Activated T-cell treated with anti-CD3 and anti-CD28 coated beads, Interleukin-2, amount 50 U/mL, for 72 hours (primary cell): ENCODE results near the gene PET100. TPM values are rescaled to one million over a fixed set of nuclear protein-coding genes. Genes with fewer than 3 reads are reported as not detected.
"Not testable (repeated sequence)": the region's sequence is repeated elsewhere in the genome, so short reads cannot be mapped to it uniquely, and the experiment has no call there.

Experiments used
- ATAC-seq, 2 donors: fragments of 150-1000 bp; cut with Tn5 transposase; replicated peaks in 1 of 2; 2 replicates each; pipeline ENCODE4 v1.10.0; 2021; ENCODE audit warnings: moderate library complexity in 2 of 2, mild to moderate bottlenecking in 1 of 2
- DNase-seq, 2 donors: peaks; one replicate each; pipeline ENCODE4 v3.0.0; 2021 to 2022; ENCODE audit warnings: mixed read lengths in 1 of 2
- H3K27ac Mint-ChIP-seq: one replicate; pipeline ENCODE4 v1.8.0; 2022; ENCODE audit warnings: mild to moderate bottlenecking, moderate library complexity, mixed read lengths
- H3K27me3 Mint-ChIP-seq: one replicate; pipeline ENCODE4 v1.8.0; 2022; ENCODE audit warnings: low read depth, mixed read lengths
- H3K36me3 Mint-ChIP-seq, 2 donors: one replicate each; pipeline ENCODE4 v1.8.0; 2022; ENCODE audit warnings: mixed read lengths in 2 of 2, mild to moderate bottlenecking in 1 of 2; ENCODE audit not compliant: insufficient read depth in 2 of 2
- H3K4me1 Mint-ChIP-seq: one replicate; pipeline ENCODE4 v1.8.0; 2022; ENCODE audit warnings: low read depth, mixed read lengths
- H3K4me3 Mint-ChIP-seq, 2 donors: one replicate each; pipeline ENCODE4 v1.8.0; 2022; ENCODE audit warnings: mild to moderate bottlenecking in 2 of 2, mixed read lengths in 2 of 2, moderate library complexity in 2 of 2
- H3K9me3 Mint-ChIP-seq, 2 donors: one replicate each; pipeline ENCODE4 v1.8.0; 2022; ENCODE audit warnings: mixed read lengths in 2 of 2
- total RNA-seq, 2 donors: library from RNA; stranded (reverse); gene quantifications; one replicate each; pipeline ENCODE4 v1.2.3, GENCODE V29; 2022

The PET100 gene
- total RNA-seq, 2 donors from 2014 or later: 65.5 to 74.0 TPM

DNA sequence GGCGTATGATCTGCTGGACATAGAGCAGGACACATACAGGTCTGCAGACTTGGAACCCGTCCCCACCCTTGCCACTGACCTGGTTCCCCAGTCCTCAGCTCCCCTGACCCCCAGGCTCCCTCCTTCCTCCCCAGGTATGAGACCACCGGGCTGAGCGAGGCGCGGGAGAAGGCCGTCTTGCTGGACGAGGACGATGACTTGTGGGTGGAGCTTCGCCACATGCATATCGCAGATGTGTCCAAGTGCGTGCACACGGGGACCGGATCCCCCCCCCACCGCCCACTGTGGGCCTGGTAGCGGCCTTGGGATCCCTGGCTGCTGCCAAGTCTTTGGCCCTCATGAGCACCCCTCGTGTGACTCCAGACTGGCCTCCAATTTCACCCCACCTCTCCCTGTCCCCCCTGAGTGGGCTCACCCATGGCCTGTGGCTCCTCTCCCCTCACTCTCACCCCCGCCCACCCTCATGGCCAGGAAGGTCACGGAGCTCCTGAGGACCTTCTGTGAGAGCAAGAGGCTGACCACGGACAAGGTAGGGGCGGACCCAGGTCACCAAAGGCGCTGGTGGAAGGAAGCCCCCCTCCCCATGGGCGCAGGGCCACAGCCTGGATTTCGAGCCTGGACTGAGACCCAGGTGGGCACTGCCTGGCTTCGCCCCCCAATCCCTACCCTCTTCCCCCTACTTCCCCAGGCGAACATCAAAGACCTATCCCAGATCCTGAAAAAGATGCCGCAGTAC, 12.9 kb downstream of the PET100 start:
- H3K4me3 Mint-ChIP-seq: no peak overlapping the region
- peaks cover 24% of the 10 kb centered on the region for H3K4me1 Mint-ChIP-seq
- H3K36me3 Mint-ChIP-seq: peaks cover 8 to 10% of the 10 kb centered on the region in 2 donors
- H3K27ac Mint-ChIP-seq: no peak overlapping the region
- ATAC-seq: no peak
- DNase-seq: no peak
- peaks cover 4% of the 10 kb centered on the region in 2 donors for H3K9me3 Mint-ChIP-seq
- no peaks in the 10 kb centered on the region for H3K27me3 Mint-ChIP-seq

DNA sequence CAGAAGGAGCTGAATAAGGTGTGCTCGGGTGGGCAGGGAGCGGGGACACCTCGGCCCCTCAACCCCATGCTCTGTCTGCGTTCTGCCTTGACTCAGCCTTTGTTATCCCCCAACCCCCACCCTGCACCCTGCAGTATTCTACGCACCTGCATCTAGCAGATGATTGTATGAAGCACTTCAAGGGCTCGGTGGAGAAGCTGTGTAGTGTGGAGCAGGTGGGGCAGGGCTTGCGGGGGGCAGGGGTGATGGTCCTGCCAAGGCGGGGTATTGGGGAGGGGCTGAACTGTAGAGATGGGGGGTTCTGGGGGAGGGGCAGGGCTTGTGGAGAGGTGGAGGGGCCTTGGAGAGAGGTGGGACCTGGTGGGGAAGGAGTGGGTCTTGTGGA, 13.4 kb downstream of the PET100 start:
- H3K27ac Mint-ChIP-seq: no peak overlapping the region
- ATAC-seq: no peak
- no peaks in the 10 kb centered on the region for H3K27me3 Mint-ChIP-seq

DNA sequence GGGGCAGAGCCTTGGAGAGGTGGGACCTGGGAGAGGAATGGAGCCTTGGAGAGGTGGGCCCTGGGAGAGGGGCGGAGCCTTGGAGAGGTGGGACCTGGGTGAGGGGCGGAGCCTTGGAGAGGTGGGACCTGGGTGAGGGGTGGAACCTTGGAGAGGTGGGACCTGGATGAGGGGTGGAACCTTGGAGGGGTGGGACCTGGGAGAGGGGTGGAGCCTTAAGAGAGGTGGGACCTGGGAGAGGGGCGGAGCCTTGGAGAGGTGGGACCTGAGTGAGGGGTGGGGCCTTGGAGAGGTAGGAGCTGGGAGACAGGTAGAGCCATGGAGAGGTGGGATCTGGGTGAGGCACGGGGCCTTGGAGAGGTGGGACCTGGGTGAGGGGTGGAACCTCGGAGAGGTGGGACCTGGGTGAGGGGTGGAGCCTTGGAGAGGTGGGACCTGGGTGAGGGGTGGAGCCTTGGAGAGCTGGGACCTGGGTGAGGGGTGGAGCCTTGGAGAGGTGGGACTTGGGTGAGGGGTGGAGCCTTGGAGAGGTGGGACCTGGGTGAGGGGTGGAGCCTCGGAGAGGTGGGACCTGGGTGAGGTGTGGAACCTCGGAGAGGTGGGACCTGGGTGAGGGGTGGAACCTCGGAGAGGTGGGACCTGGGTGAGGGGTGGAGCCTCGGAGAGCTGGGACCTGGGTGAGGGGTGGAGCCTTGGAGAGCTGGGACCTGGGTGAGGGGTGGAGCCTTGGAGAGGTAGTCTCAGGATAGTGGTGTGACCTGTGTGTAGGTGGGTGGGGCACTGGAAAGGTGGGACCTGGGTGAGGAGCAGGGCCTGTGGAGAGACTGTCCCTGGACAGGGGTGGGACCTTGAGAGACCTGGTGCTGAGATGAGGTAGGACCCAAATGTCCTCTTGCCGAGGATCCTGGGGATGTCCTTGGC, 14.3 kb downstream of the PET100 start:
- H3K9me3 Mint-ChIP-seq, H3K36me3 Mint-ChIP-seq, H3K27me3 Mint-ChIP-seq, H3K4me1 Mint-ChIP-seq, H3K27ac Mint-ChIP-seq, ATAC-seq, H3K4me3 Mint-ChIP-seq: not testable (repeated sequence)
- DNase-seq: peak; percentile 19 to 23

More for the DNA sequence above, 13.4 kb downstream of the PET100 start:
- DNase-seq: no peak
- H3K4me1 Mint-ChIP-seq: peaks cover 19% of the 10 kb centered on the region
- H3K4me3 Mint-ChIP-seq: no peak overlapping the region
- peaks cover 4% of the 10 kb centered on the region in 2 donors for H3K9me3 Mint-ChIP-seq
- H3K36me3 Mint-ChIP-seq: peaks cover 8 to 10% of the 10 kb centered on the region in 2 donors

DNA sequence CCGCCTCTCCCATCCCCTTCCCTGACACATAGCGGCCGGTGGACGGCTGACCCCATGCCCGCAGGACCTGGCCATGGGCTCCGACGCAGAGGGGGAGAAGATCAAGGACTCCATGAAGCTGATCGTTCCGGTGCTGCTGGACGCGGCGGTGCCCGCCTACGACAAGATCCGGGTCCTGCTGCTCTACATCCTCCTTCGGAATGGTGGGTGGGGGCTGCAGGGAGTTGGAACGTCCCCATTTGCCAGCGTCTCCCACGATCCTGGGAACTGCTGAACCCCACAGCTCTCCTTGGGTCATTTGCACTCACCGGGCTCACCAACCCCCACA, 14.9 kb downstream of the PET100 start:
- DNase-seq (no peak), ATAC-seq (no peak)
- Mint-ChIP-seq H3K36me3 (peaks cover 8 to 9% of the 10 kb centered on the region in 2 donors), H3K9me3 (peaks cover 4% of the 10 kb centered on the region in 2 donors), H3K4me1 (peaks cover 7% of the 10 kb centered on the region), H3K27ac (no peak overlapping the region), H3K27me3 (no peaks in the 10 kb centered on the region), H3K4me3 (no peak overlapping the region)

DNA sequence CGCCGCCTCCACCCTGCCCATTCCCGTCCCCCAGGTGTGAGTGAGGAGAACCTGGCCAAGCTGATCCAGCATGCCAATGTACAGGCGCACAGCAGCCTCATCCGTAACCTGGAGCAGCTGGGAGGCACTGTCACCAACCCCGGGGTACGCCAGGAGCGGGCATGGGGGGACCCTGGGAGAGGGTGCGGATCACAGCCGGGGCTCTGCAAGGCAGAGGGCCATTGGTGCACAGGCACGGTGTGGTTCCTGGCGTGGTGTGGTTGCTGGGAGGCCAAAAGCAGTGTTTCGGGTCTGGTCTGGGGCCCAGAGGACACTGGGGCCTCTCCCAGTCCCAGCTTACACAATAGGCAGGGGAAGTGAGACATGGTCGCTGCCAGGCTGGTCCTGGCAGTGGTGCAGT, 15.6 kb downstream of the PET100 start:
- DNase-seq (no peak), ATAC-seq (no peak)
- H3K36me3 Mint-ChIP-seq: peaks cover 2 to 4% of the 10 kb centered on the region in 2 donors
- H3K4me1 Mint-ChIP-seq: peaks cover 1% of the 10 kb centered on the region
- peaks cover 0 to under 1% of the 10 kb centered on the region in 2 donors for H3K9me3 Mint-ChIP-seq
- no peak overlapping the region for H3K4me3 Mint-ChIP-seq
- no peak overlapping the region for H3K27ac Mint-ChIP-seq
- no peaks in the 10 kb centered on the region for H3K27me3 Mint-ChIP-seq

DNA sequence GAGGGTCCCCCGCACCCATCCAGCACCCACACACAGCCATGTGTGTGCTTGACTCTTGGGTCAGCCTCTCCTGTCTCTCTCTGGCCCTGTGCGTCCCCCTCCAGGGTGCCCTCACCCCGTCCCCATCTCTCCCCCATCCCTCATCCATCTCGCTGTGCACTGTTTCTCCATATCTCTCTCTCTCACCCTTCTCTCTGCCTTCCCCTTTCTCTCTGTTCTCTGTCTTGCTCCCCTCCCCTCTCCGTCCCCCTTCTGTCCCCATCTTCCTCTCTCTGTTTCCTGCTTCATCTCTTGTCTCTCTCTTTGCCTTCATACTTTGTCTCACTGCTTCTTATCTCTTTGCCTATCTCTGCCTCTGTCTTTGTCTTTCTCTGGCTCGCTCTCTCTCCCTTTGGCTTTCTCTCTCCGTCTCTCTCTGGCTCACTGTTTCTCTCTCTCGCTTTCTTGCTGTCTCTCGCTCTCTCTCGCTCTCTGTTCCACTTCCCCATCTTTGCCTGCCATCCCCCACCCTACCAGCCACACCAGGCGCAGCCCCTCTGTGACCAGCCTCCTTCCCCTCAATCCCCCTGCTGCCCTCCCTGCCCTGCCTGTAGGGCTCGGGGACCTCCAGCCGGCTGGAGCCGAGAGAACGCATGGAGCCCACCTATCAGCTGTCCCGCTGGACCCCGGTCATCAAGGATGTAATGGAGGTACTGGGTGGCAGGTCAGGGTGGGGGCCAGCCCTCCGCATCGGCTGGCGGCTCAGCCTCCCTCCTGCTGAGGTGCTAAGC, 16.2 kb downstream of the PET100 start:
- Mint-ChIP-seq H3K27me3 (no peaks in the 10 kb centered on the region), H3K4me1 (no peaks in the 10 kb centered on the region), H3K9me3 (no peaks in the 10 kb centered on the region), H3K36me3 (peaks cover 0 to 3% of the 10 kb centered on the region in 2 donors), H3K27ac (no peak overlapping the region), H3K4me3 (no peak overlapping the region)
- DNase-seq (no peak), ATAC-seq (no peak)

DNA sequence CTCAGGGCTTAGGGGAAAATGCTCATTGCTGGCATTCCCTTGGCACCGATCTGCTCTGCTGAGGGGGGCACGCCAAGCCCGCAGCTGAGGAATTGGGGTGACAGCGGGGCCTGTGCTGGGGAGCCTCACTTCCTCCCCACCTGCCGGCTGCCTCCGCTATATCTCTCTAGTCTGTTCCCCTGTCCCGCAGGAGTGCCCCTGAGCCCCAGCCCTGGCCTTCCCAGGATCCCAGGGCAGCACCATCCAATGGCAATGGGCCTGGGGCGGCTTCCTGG, 16.8 kb downstream of the PET100 start:
- no peak overlapping the region for H3K4me3 Mint-ChIP-seq
- H3K9me3 Mint-ChIP-seq: no peaks in the 10 kb centered on the region
- no peak for ATAC-seq
- no peak for DNase-seq
- no peak overlapping the region for H3K27ac Mint-ChIP-seq
- no peaks in the 10 kb centered on the region for H3K4me1 Mint-ChIP-seq
- peaks cover 0 to 3% of the 10 kb centered on the region in 2 donors for H3K36me3 Mint-ChIP-seq
- H3K27me3 Mint-ChIP-seq: no peaks in the 10 kb centered on the region

DNA sequence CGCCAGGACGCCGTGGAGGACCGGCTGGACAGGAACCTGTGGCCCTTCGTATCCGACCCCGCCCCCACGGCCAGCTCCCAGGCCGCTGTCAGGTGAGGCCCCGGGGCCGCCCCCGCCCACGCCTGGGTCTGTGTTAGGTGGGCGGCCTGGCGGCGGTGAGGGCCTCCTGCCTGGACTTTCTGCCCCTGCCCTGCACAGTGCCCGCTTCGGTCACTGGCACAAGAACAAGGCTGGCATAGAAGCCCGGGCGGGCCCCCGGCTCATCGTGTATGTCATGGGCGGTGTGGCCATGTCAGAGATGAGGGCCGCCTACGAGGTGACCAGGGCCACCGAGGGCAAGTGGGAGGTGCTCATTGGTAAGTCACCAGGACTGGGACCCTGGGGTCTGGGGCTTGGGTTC, 17.6 kb downstream of the PET100 start:
- no peak for ATAC-seq

DNA sequence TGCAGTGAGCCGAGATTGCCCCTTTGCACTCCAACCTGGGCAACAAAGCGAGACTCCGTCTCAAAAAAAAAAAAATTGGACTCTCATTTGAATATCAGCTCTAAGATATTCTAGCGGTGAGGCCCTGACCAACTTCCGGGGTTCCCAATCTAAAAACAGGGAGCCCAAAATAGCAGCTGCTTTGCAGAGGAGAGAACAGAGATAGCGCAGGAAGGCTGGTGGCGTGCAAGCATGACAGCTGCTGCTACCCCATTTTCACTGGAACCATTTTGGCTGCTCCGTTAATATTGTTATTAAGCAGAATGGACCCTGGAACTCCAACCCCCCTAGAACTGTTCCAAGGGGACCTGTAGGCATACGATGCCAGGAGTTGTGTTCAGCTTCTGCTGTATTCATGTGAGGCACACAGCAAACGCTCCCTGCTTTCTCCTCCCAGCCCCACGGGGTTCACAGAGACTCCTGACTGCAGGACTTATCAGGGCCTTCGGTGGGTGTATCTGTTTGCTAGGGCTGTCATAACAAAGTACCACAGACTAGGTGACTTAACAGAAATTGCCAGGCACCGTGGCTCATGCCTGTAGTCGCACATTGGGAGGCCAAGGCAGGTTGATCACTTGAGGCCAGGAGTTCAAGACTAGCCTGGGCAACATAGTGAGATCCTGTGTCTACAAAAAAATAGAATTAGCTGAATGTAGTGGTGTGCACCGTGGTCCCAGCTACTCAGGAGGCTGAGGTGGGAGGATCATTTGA, 18.8 kb downstream of the PET100 start:
- no peak for DNase-seq
- ATAC-seq: no peak
- Mint-ChIP-seq H3K27ac (no peak overlapping the region), H3K27me3 (peaks cover 4% of the 10 kb centered on the region), H3K9me3 (no peaks in the 10 kb centered on the region), H3K4me1 (peaks cover 15% of the 10 kb centered on the region), H3K36me3 (peaks cover 0 to 3% of the 10 kb centered on the region in 2 donors), H3K4me3 (no peak overlapping the region)

More for the DNA sequence above, 17.6 kb downstream of the PET100 start:
- Mint-ChIP-seq H3K36me3 (peaks cover 0 to 3% of the 10 kb centered on the region in 2 donors), H3K9me3 (no peaks in the 10 kb centered on the region), H3K4me3 (no peak overlapping the region), H3K27ac (no peak overlapping the region), H3K4me1 (peaks cover 4% of the 10 kb centered on the region), H3K27me3 (no peaks in the 10 kb centered on the region)
- DNase-seq: no peak

DNA sequence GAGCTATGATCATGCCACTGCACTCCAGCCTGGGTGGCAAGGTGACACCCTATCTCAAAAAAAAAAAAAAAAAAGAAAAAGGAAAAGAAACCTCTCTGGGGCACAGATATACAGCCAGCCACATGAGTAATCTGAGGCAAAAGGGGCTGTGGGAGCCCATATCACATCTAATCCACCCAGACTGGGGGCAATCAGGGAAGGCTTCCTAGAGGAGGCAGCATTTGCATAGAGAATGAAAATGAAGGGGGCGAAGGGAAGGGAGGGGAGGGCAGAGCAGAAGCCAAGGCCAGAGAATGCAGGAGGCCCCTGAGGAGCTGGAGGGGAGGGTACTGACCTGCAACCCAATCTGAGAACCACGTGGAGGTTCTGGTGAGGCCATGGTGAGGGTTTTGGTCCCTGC, 20.6 kb downstream of the PET100 start:
- Mint-ChIP-seq H3K4me1 (peaks cover 15% of the 10 kb centered on the region), H3K4me3 (no peak overlapping the region), H3K27me3 (peaks cover 4% of the 10 kb centered on the region), H3K9me3 (no peaks in the 10 kb centered on the region), H3K27ac (no peak overlapping the region), H3K36me3 (peaks cover 0 to 3% of the 10 kb centered on the region in 2 donors)
- ATAC-seq (no peak), DNase-seq (no peak)

DNA sequence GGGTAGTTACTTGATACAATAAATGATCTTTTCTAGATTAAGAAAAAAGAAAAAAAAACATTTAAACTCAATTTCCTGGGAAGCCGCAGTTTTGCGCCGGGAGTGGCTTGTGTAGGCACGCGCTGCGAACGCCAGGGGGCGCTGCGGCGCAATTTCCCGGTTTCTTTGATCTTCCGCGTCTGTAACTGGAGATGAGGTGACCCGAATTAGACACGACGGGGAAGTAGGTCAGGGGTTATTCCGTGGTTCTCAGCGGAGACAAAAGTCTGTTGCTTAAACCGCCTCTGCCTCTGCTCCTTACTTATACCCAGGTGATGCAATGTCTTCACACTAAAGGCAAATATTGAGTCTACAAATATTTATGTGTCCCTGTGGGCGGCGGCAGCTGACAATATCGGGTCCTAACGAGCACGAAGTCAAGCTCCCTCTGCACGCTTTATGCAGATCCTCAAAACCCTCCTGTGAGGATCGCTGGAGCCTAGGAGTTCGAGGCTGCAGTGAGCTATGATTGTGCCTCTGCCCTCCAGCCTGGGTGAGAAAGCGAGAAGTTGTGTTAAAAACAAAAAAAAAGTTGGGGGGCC, 22.6 kb downstream of the PET100 start:
- ATAC-seq (peak; percentile 88 to 89), DNase-seq (peak; percentile 80 to 90)
- Mint-ChIP-seq H3K27me3 (peaks cover 4% of the 10 kb centered on the region), H3K9me3 (no peaks in the 10 kb centered on the region), H3K4me3 (peak overlapping the region; percentile 75 to 82), H3K36me3 (no peaks in the 10 kb centered on the region), H3K4me1 (peaks cover 32% of the 10 kb centered on the region), H3K27ac (no peak overlapping the region)

DNA sequence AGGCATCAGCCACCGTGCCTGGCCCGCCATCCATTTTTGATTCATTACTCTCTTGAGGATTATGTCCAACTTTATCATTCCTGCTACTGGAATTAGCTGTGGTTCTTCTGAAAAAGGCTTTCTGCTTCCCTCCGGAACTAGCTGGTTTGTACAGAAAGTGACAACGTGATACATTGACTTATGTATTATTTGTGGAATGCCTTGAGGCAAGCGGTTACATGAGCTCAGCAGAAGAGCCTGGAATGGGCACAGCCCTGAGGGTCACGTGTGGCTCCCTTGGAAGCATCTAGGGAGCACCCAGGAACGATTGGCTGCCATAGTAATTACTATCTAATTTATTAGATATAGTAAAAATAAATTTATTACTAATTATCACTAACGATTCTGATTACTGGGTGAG, 24.8 kb downstream of the PET100 start:
- H3K27me3 Mint-ChIP-seq: peaks cover 4% of the 10 kb centered on the region
- no peak overlapping the region for H3K4me3 Mint-ChIP-seq
- DNase-seq (no peak), ATAC-seq (no peak)
- H3K9me3 Mint-ChIP-seq: no peaks in the 10 kb centered on the region
- no peaks in the 10 kb centered on the region for H3K36me3 Mint-ChIP-seq
- peaks cover 46% of the 10 kb centered on the region for H3K4me1 Mint-ChIP-seq
- H3K27ac Mint-ChIP-seq: no peak overlapping the region
